Nucleus accumbens (tissue), 56 donors: ENCODE results near the gene OR2T2.
"Not testable (repeated sequence)": the region's sequence is repeated elsewhere in the genome, so short reads cannot be mapped to it uniquely, and the experiment has no call there.

Experiments used
- DNase-seq, 56 donors: peaks; one replicate each; lab custom pipeline; 2025; lab: John Stamatoyannopoulos, UW

Gene OR2T2

GRCh38 chr1:248449821-248450465 is 4.5 kb downstream of the OR2T2 start:
- not testable (repeated sequence) for DNase-seq

DNA sequence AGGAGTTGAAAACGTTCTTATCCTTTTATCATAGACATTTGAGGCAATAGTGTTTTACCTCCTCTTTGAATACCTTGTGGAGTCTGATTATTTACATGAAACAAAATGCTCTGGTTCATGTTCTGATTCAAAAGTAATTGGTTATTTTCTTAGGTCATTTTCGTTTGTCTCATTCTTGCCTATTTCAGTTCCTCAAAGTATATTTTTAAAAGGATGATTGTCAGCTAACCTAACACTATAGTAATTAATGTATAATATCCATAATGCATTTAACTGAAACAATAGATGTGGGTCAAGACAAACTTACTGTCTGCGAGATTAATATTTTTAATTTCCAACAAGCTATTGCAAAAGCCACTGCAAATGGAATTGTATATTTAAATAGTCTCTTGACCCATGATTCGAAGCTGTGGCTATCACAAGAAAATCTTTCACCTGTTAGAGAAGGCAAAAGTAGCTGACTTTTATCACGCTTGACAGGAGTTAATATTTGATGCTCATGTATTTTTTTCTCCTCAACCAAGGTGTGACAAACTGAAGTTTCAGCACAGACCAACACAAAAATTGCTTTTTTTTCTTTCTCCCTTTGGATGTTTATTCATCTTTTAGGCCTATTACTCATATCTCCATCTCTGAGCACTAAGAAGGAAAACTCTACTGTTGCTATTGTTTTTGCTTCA is 5.2 kb downstream of the OR2T2 start:
- not testable (repeated sequence) for DNase-seq

- DNase-seq = not testable (repeated sequence)
Measured at GRCh38 chr1:248453619-248454018, 8.2 kb downstream of the OR2T2 start.

DNA sequence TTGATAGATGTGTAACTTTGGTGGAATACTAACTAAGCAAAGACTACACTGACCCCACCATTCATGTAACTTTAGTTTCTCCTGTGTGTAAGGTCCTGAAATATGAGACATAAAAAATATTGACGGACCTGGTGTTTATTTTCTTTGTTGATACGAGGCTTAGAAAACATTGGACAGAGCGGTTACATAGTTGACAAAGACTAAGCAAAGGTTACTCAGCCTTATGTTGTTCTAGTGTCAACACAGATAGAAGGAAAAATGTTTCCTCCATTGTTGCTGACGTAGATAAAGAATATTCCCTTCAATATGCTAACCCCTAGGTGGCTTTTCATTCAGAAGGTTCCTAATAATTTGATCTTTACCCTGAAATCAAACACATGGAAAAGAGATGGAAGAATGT is 9.6 kb downstream of the OR2T2 start:
- DNase-seq = not testable (repeated sequence)

DNA sequence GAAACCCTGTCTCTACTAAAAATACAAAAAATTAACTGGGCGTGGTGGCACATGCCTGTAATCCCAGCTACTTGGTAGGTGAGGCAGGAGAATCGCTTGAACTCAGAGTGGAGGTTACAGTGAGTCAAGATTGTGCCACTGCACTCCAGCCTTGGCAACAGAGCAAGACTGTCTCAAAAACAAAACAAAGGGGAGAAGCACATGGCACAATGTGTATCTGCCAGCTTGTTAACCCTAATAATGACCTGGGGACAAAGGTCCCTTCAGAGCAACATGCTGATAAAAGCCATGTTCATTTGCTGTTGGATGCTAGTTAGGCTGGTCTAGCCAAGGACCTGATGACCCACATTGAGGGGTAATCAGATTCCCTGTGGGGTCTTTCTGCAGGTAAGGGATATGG is 11.2 kb downstream of the OR2T2 start:
- not testable (repeated sequence) for DNase-seq

- not testable (repeated sequence) for DNase-seq
Measured at GRCh38 chr1:248459117-248459516, 13.7 kb downstream of the OR2T2 start.

GRCh38 chr1:248471154-248471553 is 25.7 kb downstream of the OR2T2 start:
- no peak for DNase-seq

DNA sequence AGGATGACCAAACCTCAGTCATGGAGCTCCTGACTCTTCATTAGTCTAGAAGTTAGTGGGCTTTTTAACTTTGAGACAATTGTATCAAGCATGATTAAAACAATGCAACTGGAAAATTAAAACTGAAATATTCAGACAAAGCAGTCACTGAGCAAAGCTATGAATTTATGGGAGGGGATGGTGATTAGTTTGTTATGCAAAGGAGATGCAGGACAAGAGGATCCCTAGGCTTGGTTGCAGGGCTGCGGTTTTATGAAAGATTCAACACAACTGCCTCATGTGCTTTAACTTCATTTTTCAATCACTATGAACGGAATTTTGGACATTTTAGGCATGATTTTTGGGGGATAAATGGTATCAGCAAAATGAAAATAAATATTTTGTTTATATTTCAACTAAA is 26.7 kb downstream of the OR2T2 start:
- not testable (repeated sequence) for DNase-seq

DNA sequence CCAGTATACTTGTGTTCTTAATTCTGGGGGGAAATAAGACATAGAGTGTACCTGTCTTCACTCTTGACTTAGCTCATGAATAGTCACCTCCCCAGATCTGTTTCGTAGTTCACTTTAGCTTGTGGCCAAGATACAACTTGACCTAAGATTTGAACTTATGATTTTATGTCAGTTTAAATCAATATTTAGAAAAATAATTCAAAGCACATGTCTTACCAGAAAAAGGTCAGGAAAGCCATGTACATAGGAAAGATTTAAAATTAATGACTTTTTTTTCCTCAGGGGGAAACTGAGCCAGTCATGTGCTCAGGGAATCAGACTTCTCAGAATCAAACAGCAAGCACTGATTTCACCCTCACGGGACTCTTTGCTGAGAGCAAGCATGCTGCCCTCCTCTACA is 27.6 kb downstream of the OR2T2 start, which contains the start of gene OR2T3:
Gene OR2T3 (plus strand): TSS at position 301 of the 400 bp plus-strand sequence. CDS start 0 bp downstream, at position 301.
- not testable (repeated sequence) for DNase-seq

DNA sequence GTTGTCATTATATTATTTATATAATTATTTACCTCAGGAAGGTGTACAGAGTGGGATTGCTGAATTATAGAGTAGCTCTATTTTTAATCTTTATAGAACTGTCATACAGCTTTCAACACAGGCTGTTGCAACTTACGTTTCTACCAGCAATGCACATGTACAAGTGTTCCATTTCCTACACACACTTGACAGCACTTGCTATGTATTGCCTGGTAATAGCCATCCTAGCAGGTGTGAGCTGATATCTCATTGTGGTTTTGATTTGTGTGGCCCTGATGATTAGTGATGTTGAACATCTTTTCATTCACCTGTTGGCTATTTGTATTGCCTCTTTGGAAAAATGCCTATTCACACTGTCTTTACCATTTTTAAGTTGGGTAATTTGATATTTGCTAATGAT is 30.2 kb downstream of the OR2T2 start:
- not testable (repeated sequence) for DNase-seq

DNA sequence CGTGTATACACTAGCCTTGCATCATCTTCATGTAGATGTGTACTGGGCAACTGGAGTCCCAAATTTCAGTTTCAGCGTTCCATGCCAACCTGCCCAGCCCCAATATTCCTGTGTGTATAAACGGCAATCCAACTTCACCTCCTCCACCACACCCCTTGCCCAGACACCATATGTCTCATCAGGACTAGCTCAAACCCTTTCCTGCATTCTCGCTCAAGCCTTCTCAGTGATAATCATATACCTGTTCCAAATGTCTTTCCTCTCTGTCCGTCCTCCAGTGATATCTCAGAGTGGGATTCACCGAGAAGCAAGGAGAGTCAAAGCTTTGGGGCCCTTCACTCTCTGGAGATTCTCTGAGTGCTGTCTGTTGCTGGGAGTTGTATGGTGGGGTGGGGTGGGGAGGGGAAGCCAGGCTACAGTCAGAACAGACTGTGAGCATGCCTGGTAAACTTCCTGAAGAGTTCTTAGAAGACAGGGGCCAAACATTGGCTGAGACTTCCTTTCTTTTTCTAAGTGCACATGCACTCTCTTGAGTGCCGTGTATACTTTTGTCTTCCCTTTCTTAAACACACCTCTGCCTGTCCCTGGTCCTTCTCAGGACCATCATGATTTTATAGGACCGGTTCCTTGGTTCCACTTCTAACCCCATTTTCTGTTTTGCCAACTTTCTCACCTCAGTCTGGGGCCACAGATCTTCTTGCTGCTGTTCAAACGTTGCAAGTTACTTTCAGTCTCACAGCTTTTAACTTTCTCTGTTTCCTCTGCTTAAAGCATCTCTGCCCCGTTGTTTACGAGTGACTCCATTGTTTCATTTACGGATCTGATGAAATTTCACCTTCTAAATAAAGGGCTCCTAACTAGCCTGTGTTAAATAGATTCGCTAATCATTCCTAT is 36.5 kb downstream of the OR2T2 start:
- not testable (repeated sequence) for DNase-seq

- DNase-seq = not testable (repeated sequence)
Measured at GRCh38 chr1:248488289-248488688, 42.9 kb downstream of the OR2T2 start, which contains the start of gene OR2T5. Gene OR2T5 (plus strand): TSS chr1:248488589. CDS start chr1:248488589, 0 bp downstream.

- not testable (repeated sequence) for DNase-seq
Measured at GRCh38 chr1:248496661-248497060, 51.2 kb downstream of the OR2T2 start.

GRCh38 chr1:248500305-248501035 is 55.0 kb downstream of the OR2T2 start:
- DNase-seq = not testable (repeated sequence)
